H4 (cell line): ENCODE data around the gene CDH22. TPM values are rescaled to one million over a fixed set of nuclear protein-coding genes. Genes with fewer than 3 reads are reported as not detected.

Source experiments
- DNase-seq: peaks from one replicate; pipeline ENCODE4 v3.0.0-alpha.2; 2015; ENCODE audit warnings: low spot score
- total RNA-seq: library from RNA; depleted of rRNA; stranded (reverse); fragments of >200 nt; shearing (Covaris generic); gene quantifications from 2 replicates; pipeline ENCODE4 v1.2.3, GENCODE V29; 2014; rRNA removed

Gene CDH22
- not detected in 2 replicates for total RNA-seq

GRCh38 chr20:46308258-46309157 lies at the start of gene CDH22:
TSS of gene CDH22 (minus strand) at chr20:46308498. CDS start at chr20:46251294, 57,204 bp downstream.
- DNase-seq = peak; percentile 57

- DNase-seq = no peak
Measured at GRCh38 chr20:46357030-46357514, 48.8 kb upstream of the CDH22 start.

- DNase-seq = no peak
Measured at GRCh38 chr20:46356195-46357029, 48.1 kb upstream of the CDH22 start.

- DNase-seq = no peak
Measured at GRCh38 chr20:46355778-46356177, 47.5 kb upstream of the CDH22 start.

GRCh38 chr20:46354920-46355654 lies 46.8 kb upstream of the CDH22 start:
- no peak for DNase-seq

- no peak for DNase-seq
Measured at GRCh38 chr20:46354207-46354555, 45.9 kb upstream of the CDH22 start.

- no peak for DNase-seq
Measured at GRCh38 chr20:46353500-46354206, 45.4 kb upstream of the CDH22 start.

- no peak for DNase-seq
Measured at GRCh38 chr20:46352370-46352938, 44.2 kb upstream of the CDH22 start.

- no peak for DNase-seq
Measured at GRCh38 chr20:46351357-46352058, 43.2 kb upstream of the CDH22 start.

GRCh38 chr20:46350986-46351267 lies 42.6 kb upstream of the CDH22 start:
- no peak for DNase-seq

- peak; percentile 92 for DNase-seq
Measured at GRCh38 chr20:46350201-46350985, 42.1 kb upstream of the CDH22 start.

GRCh38 chr20:46349742-46350056 lies 41.4 kb upstream of the CDH22 start:
- no peak for DNase-seq

- DNase-seq = peak; percentile 40
Measured at GRCh38 chr20:46349035-46349741, 40.9 kb upstream of the CDH22 start.

GRCh38 chr20:46347841-46348803 lies 39.8 kb upstream of the CDH22 start:
- DNase-seq = no peak

- DNase-seq = no peak
Measured at GRCh38 chr20:46346770-46347169, 38.5 kb upstream of the CDH22 start.

- DNase-seq = no peak
Measured at GRCh38 chr20:46344488-46345162, 36.3 kb upstream of the CDH22 start.

GRCh38 chr20:46343975-46344357 lies 35.7 kb upstream of the CDH22 start:
- DNase-seq = no peak
